SK-N-SH (cell line): ENCODE data around the gene SAMD7. TPM values are rescaled to one million over a fixed set of nuclear protein-coding genes. Genes with fewer than 3 reads are reported as not detected.
A peak's percentile ranks its signal among the peaks of the same experiment; 100 is the strongest.

Source experiments
- CTCF ChIA-PET: fragments of 300-600, 350-600 bp; formaldehyde crosslinking; extraction: SDS; loops from one replicate; lab custom pipeline; 2021; lab: Yijun Ruan, JAX
- POLR2A ChIA-PET: fragments of 350-600 bp; sonication (Branson Sonifier 250); formaldehyde crosslinking; extraction: SDS; loops from one replicate; lab custom pipeline; 2020; ENCODE audit warnings: antibody characterized with exemption, inconsistent platforms; lab: Yijun Ruan, JAX
- DNase-seq: peaks from one replicate; pipeline ENCODE4 v3.0.0; 2012
- H2AFZ ChIP-seq: fragments of 200-600 bp; sonication (generic); 2 replicates; pipeline ENCODE4 v1.8.1; 2016; ENCODE audit warnings: antibody characterized with exemption, mild to moderate bottlenecking, low read depth
- H3F3A ChIP-seq: fragments of 200-600 bp; sonication (generic); replicated peaks from 2 replicates; pipeline ENCODE3; 2016; ENCODE audit warnings: antibody characterized with exemption, mild to moderate bottlenecking; ENCODE audit not compliant: insufficient read depth
- H3K27ac ChIP-seq, 2 experiments: fragments of 200-500 bp in 1 of 2; fragments of 200-600 bp in 1 of 2; sonication (Bioruptor generic) in 1 of 2; sonication (generic), shearing (Covaris generic) in 1 of 2; 2 replicates each; pipeline versions ENCODE4 v1.5.1 to v1.6.1; 2014 to 2016; ENCODE audit warnings: low read depth in 2 of 2, inconsistent platforms in 1 of 2, low read length in 1 of 2, mild to moderate bottlenecking in 1 of 2, mixed read lengths in 1 of 2
- H3K27me3 ChIP-seq: fragments of 200-600 bp; sonication (generic), shearing (Covaris generic); 2 replicates; pipeline ENCODE4 v1.6.1; 2016; ENCODE audit warnings: mixed run types; ENCODE audit not compliant: insufficient read depth
- H3K36me3 ChIP-seq, 2 experiments: fragments of 200-500 bp in 1 of 2; fragments of 200-600 bp in 1 of 2; sonication (Bioruptor generic) in 1 of 2; sonication (generic) in 1 of 2; replicated peaks in 1 of 2; 2 replicates each; pipeline versions ENCODE3 to v1.5.1; 2014 to 2016; ENCODE audit warnings: low read length in 1 of 2, mild to moderate bottlenecking in 1 of 2; ENCODE audit not compliant: insufficient read depth in 2 of 2, control insufficient read depth in 1 of 2
- H3K4me1 ChIP-seq, 2 experiments: fragments of 200-500 bp in 1 of 2; fragments of 200-600 bp in 1 of 2; sonication (Bioruptor generic) in 1 of 2; sonication (generic), shearing (Covaris generic) in 1 of 2; 2 replicates each; pipeline versions ENCODE4 v1.5.1 to v1.6.1; 2014 to 2016; ENCODE audit warnings: low read depth in 1 of 2, low read length in 1 of 2, mixed run types in 1 of 2; ENCODE audit not compliant: insufficient read depth in 2 of 2, control insufficient read depth in 1 of 2
- H3K4me2 ChIP-seq: fragments of 200-600 bp; sonication (generic), shearing (Covaris generic); 2 replicates; pipeline ENCODE4 v1.6.1; 2017; ENCODE audit warnings: mixed run types
- H3K4me3 ChIP-seq, 2 experiments: fragments of 200-500 bp in 1 of 2; fragments of 200-600 bp in 1 of 2; sonication (Bioruptor generic) in 1 of 2; sonication (generic), shearing (Covaris generic) in 1 of 2; 2 replicates each; pipeline versions ENCODE4 v1.5.1 to v1.8.1; 2014 to 2016; ENCODE audit warnings: low read depth in 2 of 2, inconsistent platforms in 1 of 2, low read length in 1 of 2, mild to moderate bottlenecking in 1 of 2, mixed read lengths in 1 of 2, moderate library complexity in 1 of 2
- H3K79me2 ChIP-seq: fragments of 200-600 bp; sonication (generic); 2 replicates; pipeline ENCODE4 v1.8.1; 2017; ENCODE audit warnings: mild to moderate bottlenecking; ENCODE audit not compliant: insufficient read depth
- H3K9ac ChIP-seq: fragments of 200-600 bp; sonication (generic); 2 replicates; pipeline ENCODE4 v1.6.1; 2017; ENCODE audit warnings: mixed run types
- H3K9me2 ChIP-seq: fragments of 200-600 bp; sonication (generic); 2 replicates; pipeline ENCODE4 v1.6.1; 2017; ENCODE audit warnings: mixed run types
- H3K9me3 ChIP-seq: fragments of 200-600 bp; sonication (generic); 2 replicates; pipeline ENCODE4 v1.6.1; 2017; ENCODE audit warnings: mixed run types, mild to moderate bottlenecking, moderate library complexity
- H4K20me1 ChIP-seq: fragments of 200-600 bp; sonication (generic); 2 replicates; pipeline ENCODE4 v1.6.1; 2017; ENCODE audit warnings: mild to moderate bottlenecking, mixed run types; ENCODE audit not compliant: insufficient read depth
- CHD2 ChIP-seq: fragments of 150-350 bp; IDR thresholded peaks from 2 replicates; pipeline ENCODE4 v1.6.1; 2018; ENCODE audit warnings: low read length; ENCODE audit not compliant: partially characterized antibody
- ELF1 ChIP-seq: IDR thresholded peaks from 2 replicates; pipeline ENCODE4 v1.4.0; 2012
- EP300 ChIP-seq, 2 experiments: IDR thresholded peaks; 2 replicates each; pipeline versions ENCODE4 v1.4.0 to v1.6.1; 2012; ENCODE audit warnings: borderline replicate concordance in 1 of 2, low read depth in 1 of 2, low read length in 1 of 2
- EZH2phosphoT487 ChIP-seq: fragments of 200-600 bp; sonication (generic); IDR thresholded peaks from 2 replicates; pipeline ENCODE4 v1.6.1; 2017; ENCODE audit warnings: low read depth, mixed run types, mild to moderate bottlenecking, antibody characterized with exemption, moderate library complexity, borderline replicate concordance
- GATA2 ChIP-seq: sonication (generic); formaldehyde crosslinking; IDR thresholded peaks from 2 replicates; pipeline ENCODE4 v1.5.0; 2020; ENCODE audit warnings: mild to moderate bottlenecking, missing genetic modification reagents
- JUND ChIP-seq: IDR thresholded peaks from 2 replicates; pipeline ENCODE4 v1.4.0; 2012
- MAX ChIP-seq: IDR thresholded peaks from 2 replicates; pipeline ENCODE4 v1.4.0; 2012; ENCODE audit warnings: low read depth
- MXI1 ChIP-seq: IDR thresholded peaks from 2 replicates; pipeline ENCODE4 v1.6.1; 2012; ENCODE audit warnings: mild to moderate bottlenecking, low read depth, low read length, improper control_type of control experiment
- PBX3 ChIP-seq: IDR thresholded peaks from 2 replicates; pipeline ENCODE4; 2012
- RXRA ChIP-seq: IDR thresholded peaks from 2 replicates; pipeline ENCODE4 v1.4.0; 2012; ENCODE audit warnings: low read depth, mild to moderate bottlenecking, borderline replicate concordance
- SMC3 ChIP-seq: IDR thresholded peaks from 2 replicates; pipeline ENCODE4 v1.6.1; 2012; ENCODE audit warnings: low read depth, low read length, improper control_type of control experiment
- USF2 ChIP-seq: fragments of 150-350 bp; IDR thresholded peaks from 2 replicates; pipeline ENCODE4 v1.6.1; 2017; ENCODE audit warnings: antibody characterized with exemption, low read length, low read depth, borderline replicate concordance
- ZBTB33 ChIP-seq: IDR thresholded peaks from 2 replicates; pipeline ENCODE4 v1.4.0; 2012; ENCODE audit warnings: low read depth, borderline replicate concordance
- WGBS: methylation state at CpG from one replicate; pipeline ENCODE4 v1.1.6; 2017; ENCODE audit warnings: low lambda C conversion rate; 5-methylcytosine and 5-hydroxymethylcytosine counted together
- polyA plus RNA-seq, 3 experiments: library from polyadenylated mRNA; depleted of rRNA; stranded (reverse); fragments of >200 nt; gene quantifications; 2 replicates each; pipeline ENCODE4 v1.2.3, GENCODE V29; 2012

SAMD7 gene
- polyA plus RNA-seq, 1 of the 3 experiments (the other 2 are of a cell fraction), result not detected

- no peak for TF ChIP-seq ZBTB33
- no peak for TF ChIP-seq CHD2
- no peak for TF ChIP-seq EZH2phosphoT487
- TF ChIP-seq JUND, result no peak
- TF ChIP-seq SMC3, result no peak
- no peak for TF ChIP-seq GATA2 (CRISPR knock-in tag)
- TF ChIP-seq PBX3, result no peak
- no peak for TF ChIP-seq USF2
- no peak for TF ChIP-seq ELF1
- TF ChIP-seq MXI1, result no peak
Measured at GRCh38 chr3:169880576-169881250, 30.7 kb upstream of the SAMD7 start (continued).

- POLR2A ChIA-PET, result no interaction called here
- Histone ChIP-seq H2AFZ (no peak overlapping the region), H4K20me1 (no peaks in the 10 kb centered on the region), H3F3A (no peaks in the 10 kb centered on the region), H3K27me3 (no peaks in the 10 kb centered on the region; the same call in 1 of the 2 replicates), H3K4me3 (no peak overlapping the region), H3K27ac (no peak overlapping the region), H3K4me2 (no peak overlapping the region), H3K9ac (no peak overlapping the region), H3K9me3 (no peaks in the 10 kb centered on the region), H3K4me1 (peaks cover 0 to 2% of the 10 kb centered on the region in 2 experiments; a peak in 1 of 4 replicates), H3K9me2 (no peaks in the 10 kb centered on the region), H3K36me3 (no peaks in the 10 kb centered on the region), H3K79me2 (no peaks in the 10 kb centered on the region)
- WGBS, result 28% methylated on average over 5 of the region's 5 CpGs
- DNase-seq, result peak; percentile 11
- CTCF ChIA-PET, result no interaction called here
- TF ChIP-seq RXRA (no peak), MAX (no peak), EP300 (IDR thresholded peaks at IDR 0.05; ENCODE audit: borderline replicate concordance in 1 of 2, low read depth in 1 of 2, low read length in 1 of 2) (no peak)
Measured at GRCh38 chr3:169886671-169887070, 24.7 kb upstream of the SAMD7 start.
